ENCODE measurements around the gene TUBGCP3. TPM values are rescaled to one million over a fixed set of nuclear protein-coding genes. Genes with fewer than 3 reads are reported as not detected.

TUBGCP3 gene
- total and polyA plus RNA-seq, 9 of the 15 experiments (the other 6 are each of a cell fraction or from before 2014, with no cell fraction given): 3.0 to 24.8 (median 15.2) TPM

DNA sequence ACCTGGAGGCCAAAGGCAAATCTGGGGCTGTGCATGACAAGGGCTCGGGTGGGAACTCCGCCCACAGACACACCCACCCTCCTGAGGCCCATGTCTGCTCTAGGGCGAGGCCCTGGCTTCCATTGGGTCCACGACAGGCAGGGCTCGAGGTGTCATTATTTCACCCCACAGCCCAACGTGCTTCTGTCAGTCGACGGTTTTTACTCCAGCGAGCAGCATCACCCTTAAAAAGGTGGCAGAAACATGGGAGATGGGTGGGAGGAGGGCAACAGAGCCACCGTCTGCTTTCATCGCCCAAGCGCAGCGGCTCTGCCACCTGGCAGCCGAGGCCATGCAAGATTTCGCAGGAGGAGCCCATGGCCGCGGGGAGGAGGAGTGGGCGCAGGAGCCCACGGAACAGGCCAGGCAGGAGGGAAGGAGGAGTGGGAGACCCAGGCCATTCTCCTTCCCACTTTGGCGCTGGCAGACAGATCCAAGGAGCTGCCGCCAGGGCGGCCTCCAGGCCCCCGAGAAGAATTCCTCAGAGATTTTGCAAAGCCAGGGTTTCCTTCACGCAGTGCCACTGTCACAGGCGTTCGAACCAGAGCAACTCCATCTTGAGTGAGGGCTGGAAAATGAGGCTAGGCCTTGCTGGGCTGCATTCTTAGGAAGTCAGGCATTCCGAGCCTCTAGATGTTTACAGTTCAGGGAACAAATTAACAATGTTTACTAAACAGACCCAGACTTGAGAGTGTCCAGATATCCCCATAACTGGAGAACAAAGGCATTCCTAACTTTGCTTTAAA is 49.3 kb upstream of the TUBGCP3 start:
- ChIA-PET POLR2A (interaction anchor here (1.1 kb wide), 1 partner anchor 10 kb away, joined by 3 read pairs; no protein-coding TSS in a partner anchor), CTCF (ENCODE audit: low intra/inter-chr PET ratio) (no interaction called here)
- Histone ChIP-seq H3K27ac (ENCODE audit: extremely low read depth, low read depth, low read length) (no peak overlapping the region), H3K27me3 (ENCODE audit: control insufficient read depth in 2 of 2, insufficient read depth in 2 of 2, low read length in 2 of 2) (peaks cover 21 to 53% of the 10 kb centered on the region in 2 experiments; a peak in 4 of 5 replicates), H4K20me1 (replicated peaks; ENCODE audit: control insufficient read depth, insufficient read depth, low read length) (0 out of 2 replicates have a peak, but pooled peaks cover 8% of the 10 kb centered on the region), H3K9me1 (ENCODE audit: control insufficient read depth, insufficient read depth, low read length) (no peaks in the 10 kb centered on the region), H3K9me3 (replicated peaks; ENCODE audit: control insufficient read depth, insufficient read depth, low read depth, low read length) (no peaks in the 10 kb centered on the region), H3K4me2 (ENCODE audit: insufficient read depth, low read length) (no peak overlapping the region), H3K79me2 (ENCODE audit: control insufficient read depth, insufficient read depth, low read length) (no peaks in the 10 kb centered on the region), H2AFZ (ENCODE audit: low read depth, low read length) (no peak overlapping the region), H3K4me3 (no peak overlapping the region), H3K4me1 (replicated peaks in 1 of 2; ENCODE audit: control insufficient read depth in 2 of 2, insufficient read depth in 2 of 2, low read length in 2 of 2) (peaks cover 0 to 12% of the 10 kb centered on the region in 2 experiments; a peak in 2 of 5 replicates), H3K36me3 (ENCODE audit: control insufficient read depth, insufficient read depth, low read length) (no peaks in the 10 kb centered on the region), H3K9ac (ENCODE audit: insufficient read depth in 1 of 2, low read depth in 2 of 2, low read length in 2 of 2) (no peak overlapping the region)
- intact Hi-C loops (cut with micrococcal nuclease): no loop called here
- FAIRE-seq (no peak), ATAC-seq (no peak), DNase-seq (ENCODE audit: extremely low read depth in 1 of 4, low spot score in 3 of 4) (no peak)
- BruUV-seq (replicated peaks): no TSS peak
- in situ Hi-C loops (cut with MboI): no loop called here
- WGBS (ENCODE audit: insufficient coverage, low coverage, missing lambda C conversion rate): 21% methylated on average over 14 of the region's 27 CpGs
- TF ChIP-seq USF1 (CRISPR knock-in tag; IDR thresholded peaks at IDR 0.05): no peak
- TF ChIP-seq UBTF (IDR thresholded peaks at IDR 0.05; ENCODE audit: borderline replicate concordance in 1 of 2, low read depth in 2 of 2, low read length in 2 of 2): no peak
- TF ChIP-seq XRCC4 (IDR thresholded peaks at IDR 0.05; ENCODE audit: extremely low read depth, insufficient read depth, insufficient read length): no peak
- TF ChIP-seq CBX1 (IDR thresholded peaks at IDR 0.05; ENCODE audit: low read depth): no peak
- no peak for TF ChIP-seq NCOA2 (IDR thresholded peaks at IDR 0.05; ENCODE audit: partially characterized antibody in 2 of 2)
- TF ChIP-seq ZNF24 (IDR thresholded peaks at IDR 0.05): no peak
- no peak for TF ChIP-seq ZNF57 (CRISPR knock-in tag; IDR thresholded peaks at IDR 0.05)
- TF ChIP-seq CC2D1A (IDR thresholded peaks at IDR 0.05): no peak
- TF ChIP-seq, protein P1, sequence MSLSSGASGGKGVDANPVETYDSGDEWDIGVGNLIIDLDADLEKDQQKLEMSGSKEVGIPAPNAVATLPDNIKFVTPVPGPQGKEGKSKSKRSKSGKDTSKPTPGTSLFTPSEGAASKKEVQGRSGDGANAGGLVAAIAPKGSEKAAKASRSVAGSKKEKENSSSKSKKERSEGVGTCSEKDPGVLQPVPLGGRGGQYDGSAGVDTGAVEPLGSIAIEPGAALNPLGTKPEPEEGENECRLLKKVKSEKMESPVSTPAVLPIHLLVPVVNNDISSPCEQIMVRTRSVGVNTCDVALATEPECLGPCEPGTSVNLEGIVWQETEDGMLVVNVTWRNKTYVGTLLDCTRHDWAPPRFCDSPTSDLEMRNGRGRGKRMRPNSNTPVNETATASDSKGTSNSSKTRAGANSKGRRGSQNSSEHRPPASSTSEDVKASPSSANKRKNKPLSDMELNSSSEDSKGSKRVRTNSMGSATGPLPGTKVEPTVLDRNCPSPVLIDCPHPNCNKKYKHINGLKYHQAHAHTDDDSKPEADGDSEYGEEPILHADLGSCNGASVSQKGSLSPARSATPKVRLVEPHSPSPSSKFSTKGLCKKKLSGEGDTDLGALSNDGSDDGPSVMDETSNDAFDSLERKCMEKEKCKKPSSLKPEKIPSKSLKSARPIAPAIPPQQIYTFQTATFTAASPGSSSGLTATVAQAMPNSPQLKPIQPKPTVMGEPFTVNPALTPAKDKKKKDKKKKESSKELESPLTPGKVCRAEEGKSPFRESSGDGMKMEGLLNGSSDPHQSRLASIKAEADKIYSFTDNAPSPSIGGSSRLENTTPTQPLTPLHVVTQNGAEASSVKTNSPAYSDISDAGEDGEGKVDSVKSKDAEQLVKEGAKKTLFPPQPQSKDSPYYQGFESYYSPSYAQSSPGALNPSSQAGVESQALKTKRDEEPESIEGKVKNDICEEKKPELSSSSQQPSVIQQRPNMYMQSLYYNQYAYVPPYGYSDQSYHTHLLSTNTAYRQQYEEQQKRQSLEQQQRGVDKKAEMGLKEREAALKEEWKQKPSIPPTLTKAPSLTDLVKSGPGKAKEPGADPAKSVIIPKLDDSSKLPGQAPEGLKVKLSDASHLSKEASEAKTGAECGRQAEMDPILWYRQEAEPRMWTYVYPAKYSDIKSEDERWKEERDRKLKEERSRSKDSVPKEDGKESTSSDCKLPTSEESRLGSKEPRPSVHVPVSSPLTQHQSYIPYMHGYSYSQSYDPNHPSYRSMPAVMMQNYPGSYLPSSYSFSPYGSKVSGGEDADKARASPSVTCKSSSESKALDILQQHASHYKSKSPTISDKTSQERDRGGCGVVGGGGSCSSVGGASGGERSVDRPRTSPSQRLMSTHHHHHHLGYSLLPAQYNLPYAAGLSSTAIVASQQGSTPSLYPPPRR (CRISPR knock-in tag; IDR thresholded peaks at IDR 0.05; ENCODE audit: borderline replicate concordance): no peak
- TF ChIP-seq FIP1L1 (IDR thresholded peaks at IDR 0.05; ENCODE audit: low read depth, low read length, poor library complexity, severe bottlenecking): no peak
- TF ChIP-seq XRCC5 (IDR thresholded peaks at IDR 0.05; ENCODE audit: low read depth, low read length): no peak
